HepG2 (cell line): ENCODE data around the gene TERC. TPM values are rescaled to one million over a fixed set of nuclear protein-coding genes. Genes with fewer than 3 reads are reported as not detected.
A peak's percentile ranks its signal among the peaks of the same experiment; 100 is the strongest.

Source experiments
- CENPT ChIP-seq: sonication (generic); formaldehyde crosslinking; IDR thresholded peaks from 2 replicates; pipeline ENCODE4 v1.8.0; 2022; ENCODE audit warnings: low read depth, mild to moderate bottlenecking, moderate library complexity, missing genetic modification reagents
- KMT2B ChIP-seq: IDR thresholded peaks from 2 replicates; pipeline ENCODE4 v1.6.1; 2016; ENCODE audit warnings: missing genetic modification reagents, missing compliant biosample characterization
- MAF1 ChIP-seq: sonication (generic); formaldehyde crosslinking; IDR thresholded peaks from 2 replicates; pipeline ENCODE4 v1.5.0; 2020; ENCODE audit warnings: missing genetic modification reagents, borderline replicate concordance
- NFYB ChIP-seq: sonication (generic); formaldehyde crosslinking; IDR thresholded peaks from 2 replicates; pipeline ENCODE4 v1.4.0; 2020; ENCODE audit warnings: missing genetic modification reagents
- PAWR ChIP-seq: sonication (generic); formaldehyde crosslinking; IDR thresholded peaks from 2 replicates; pipeline ENCODE4 v1.4.0; 2020; ENCODE audit warnings: missing genetic modification reagents, mild to moderate bottlenecking, borderline replicate concordance
- TFDP2 ChIP-seq: sonication (generic); formaldehyde crosslinking; IDR thresholded peaks from 2 replicates; pipeline ENCODE4 v1.4.0; 2020; ENCODE audit warnings: missing genetic modification reagents
- ZBTB21 ChIP-seq: sonication (generic); formaldehyde crosslinking; IDR thresholded peaks from 2 replicates; pipeline ENCODE4 v1.4.0; 2020; ENCODE audit warnings: missing genetic modification reagents
- ZFP36 ChIP-seq: fragments of 150-350 bp; IDR thresholded peaks from 2 replicates; pipeline ENCODE4 v1.6.1; 2018; ENCODE audit warnings: borderline replicate concordance, low read length, low read depth; ENCODE audit not compliant: partially characterized antibody
- ZNF10 ChIP-seq: sonication (generic); formaldehyde crosslinking; IDR thresholded peaks from 2 replicates; pipeline ENCODE4 v1.4.0; 2020; ENCODE audit warnings: mild to moderate bottlenecking, low read depth, missing genetic modification reagents, borderline replicate concordance
- ZNF768 ChIP-seq: sonication (generic); formaldehyde crosslinking; IDR thresholded peaks from 2 replicates; pipeline ENCODE4 v1.4.0; 2020; ENCODE audit warnings: missing genetic modification reagents
- polyA plus RNA-seq, 8 experiments: library from polyadenylated mRNA; depleted of rRNA in 3 of 8; stranded (reverse) in 7 of 8; unstranded in 1 of 8; fragments of >200 nt; fragmentation: Illumina TruSeq in 4 of 8; extraction: Trizol in 4 of 8; gene quantifications; 2 replicates each; pipeline versions ENCODE4 v1.2.1 to v1.2.3, GENCODE V29; 2011 to 2016; ENCODE audit warnings: low read depth in 4 of 8, missing spikeins in 1 of 8, mixed read lengths in 1 of 8; ENCODE audit not compliant: insufficient read depth in 1 of 8
- total RNA-seq, 5 experiments: library from RNA; depleted of rRNA; stranded (reverse); fragments of >200 nt; fragmentation: Illumina TruSeq; extraction: Trizol; gene quantifications; 2 replicates each; pipeline ENCODE4 v1.2.3, GENCODE V29; 2016; ENCODE audit warnings: low read depth in 1 of 5
- TF ChIP-seq, protein P1 (sequence below): sonication (generic); formaldehyde crosslinking; IDR thresholded peaks from 2 replicates; pipeline ENCODE4 v1.4.0; 2020; ENCODE audit warnings: mild to moderate bottlenecking, missing genetic modification reagents
- TF ChIP-seq, protein P2 (sequence below): sonication (generic); formaldehyde crosslinking; conservative IDR thresholded peaks from 2 replicates; pipeline ENCODE4 v1.8.0; 2022; ENCODE audit warnings: low read depth, missing genetic modification reagents
- TF ChIP-seq, protein P3 (sequence below): sonication (generic); formaldehyde crosslinking; IDR thresholded peaks from 2 replicates; pipeline ENCODE4 v1.8.0; 2022; ENCODE audit warnings: mild to moderate bottlenecking, missing genetic modification reagents
- TF ChIP-seq, protein P4 (sequence below): sonication (generic); formaldehyde crosslinking; IDR thresholded peaks from 2 replicates; pipeline ENCODE4 v1.9.0; 2021; ENCODE audit warnings: missing genetic modification reagents, borderline replicate concordance

TERC gene
- total and polyA plus RNA-seq, 2 of the 13 experiments (the other 11 are each of a cell fraction or from before 2014, with no cell fraction given) = 1.3 to 74.6 TPM

GRCh38 chr3:169772897-169773816 lies 8.3 kb upstream of the TERC start, which contains the start of gene MYNN (continued):
- TF ChIP-seq, protein P1, sequence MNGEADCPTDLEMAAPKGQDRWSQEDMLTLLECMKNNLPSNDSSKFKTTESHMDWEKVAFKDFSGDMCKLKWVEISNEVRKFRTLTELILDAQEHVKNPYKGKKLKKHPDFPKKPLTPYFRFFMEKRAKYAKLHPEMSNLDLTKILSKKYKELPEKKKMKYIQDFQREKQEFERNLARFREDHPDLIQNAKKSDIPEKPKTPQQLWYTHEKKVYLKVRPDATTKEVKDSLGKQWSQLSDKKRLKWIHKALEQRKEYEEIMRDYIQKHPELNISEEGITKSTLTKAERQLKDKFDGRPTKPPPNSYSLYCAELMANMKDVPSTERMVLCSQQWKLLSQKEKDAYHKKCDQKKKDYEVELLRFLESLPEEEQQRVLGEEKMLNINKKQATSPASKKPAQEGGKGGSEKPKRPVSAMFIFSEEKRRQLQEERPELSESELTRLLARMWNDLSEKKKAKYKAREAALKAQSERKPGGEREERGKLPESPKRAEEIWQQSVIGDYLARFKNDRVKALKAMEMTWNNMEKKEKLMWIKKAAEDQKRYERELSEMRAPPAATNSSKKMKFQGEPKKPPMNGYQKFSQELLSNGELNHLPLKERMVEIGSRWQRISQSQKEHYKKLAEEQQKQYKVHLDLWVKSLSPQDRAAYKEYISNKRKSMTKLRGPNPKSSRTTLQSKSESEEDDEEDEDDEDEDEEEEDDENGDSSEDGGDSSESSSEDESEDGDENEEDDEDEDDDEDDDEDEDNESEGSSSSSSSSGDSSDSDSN (CRISPR knock-in tag) = peak; percentile 86
- TF ChIP-seq CENPT (CRISPR knock-in tag) (peak; percentile 73; the same call in 1 of the 2 replicates), ZBTB21 (peak; percentile 94), MAF1 (peak; percentile 60; the same call in 1 of the 2 replicates), PAWR (CRISPR knock-in tag) (no peak), ZNF768 (CRISPR knock-in tag) (peak; percentile 44; the same call in 1 of the 2 replicates), ZNF10 (no peak), NFYB (CRISPR knock-in tag) (peak; percentile 24; the same call in 1 of the 2 replicates), KMT2B (peak; percentile 89), TFDP2 (CRISPR knock-in tag) (peak; percentile 74), ZFP36 (no peak)
- TF ChIP-seq, protein P2, sequence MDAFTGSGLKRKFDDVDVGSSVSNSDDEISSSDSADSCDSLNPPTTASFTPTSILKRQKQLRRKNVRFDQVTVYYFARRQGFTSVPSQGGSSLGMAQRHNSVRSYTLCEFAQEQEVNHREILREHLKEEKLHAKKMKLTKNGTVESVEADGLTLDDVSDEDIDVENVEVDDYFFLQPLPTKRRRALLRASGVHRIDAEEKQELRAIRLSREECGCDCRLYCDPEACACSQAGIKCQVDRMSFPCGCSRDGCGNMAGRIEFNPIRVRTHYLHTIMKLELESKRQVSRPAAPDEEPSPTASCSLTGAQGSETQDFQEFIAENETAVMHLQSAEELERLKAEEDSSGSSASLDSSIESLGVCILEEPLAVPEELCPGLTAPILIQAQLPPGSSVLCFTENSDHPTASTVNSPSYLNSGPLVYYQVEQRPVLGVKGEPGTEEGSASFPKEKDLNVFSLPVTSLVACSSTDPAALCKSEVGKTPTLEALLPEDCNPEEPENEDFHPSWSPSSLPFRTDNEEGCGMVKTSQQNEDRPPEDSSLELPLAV (CRISPR knock-in tag) = no peak
- TF ChIP-seq, protein P3, sequence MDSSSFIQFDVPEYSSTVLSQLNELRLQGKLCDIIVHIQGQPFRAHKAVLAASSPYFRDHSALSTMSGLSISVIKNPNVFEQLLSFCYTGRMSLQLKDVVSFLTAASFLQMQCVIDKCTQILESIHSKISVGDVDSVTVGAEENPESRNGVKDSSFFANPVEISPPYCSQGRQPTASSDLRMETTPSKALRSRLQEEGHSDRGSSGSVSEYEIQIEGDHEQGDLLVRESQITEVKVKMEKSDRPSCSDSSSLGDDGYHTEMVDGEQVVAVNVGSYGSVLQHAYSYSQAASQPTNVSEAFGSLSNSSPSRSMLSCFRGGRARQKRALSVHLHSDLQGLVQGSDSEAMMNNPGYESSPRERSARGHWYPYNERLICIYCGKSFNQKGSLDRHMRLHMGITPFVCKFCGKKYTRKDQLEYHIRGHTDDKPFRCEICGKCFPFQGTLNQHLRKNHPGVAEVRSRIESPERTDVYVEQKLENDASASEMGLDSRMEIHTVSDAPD = no peak; the same call in 1 of the 2 replicates
- TF ChIP-seq, protein P4, sequence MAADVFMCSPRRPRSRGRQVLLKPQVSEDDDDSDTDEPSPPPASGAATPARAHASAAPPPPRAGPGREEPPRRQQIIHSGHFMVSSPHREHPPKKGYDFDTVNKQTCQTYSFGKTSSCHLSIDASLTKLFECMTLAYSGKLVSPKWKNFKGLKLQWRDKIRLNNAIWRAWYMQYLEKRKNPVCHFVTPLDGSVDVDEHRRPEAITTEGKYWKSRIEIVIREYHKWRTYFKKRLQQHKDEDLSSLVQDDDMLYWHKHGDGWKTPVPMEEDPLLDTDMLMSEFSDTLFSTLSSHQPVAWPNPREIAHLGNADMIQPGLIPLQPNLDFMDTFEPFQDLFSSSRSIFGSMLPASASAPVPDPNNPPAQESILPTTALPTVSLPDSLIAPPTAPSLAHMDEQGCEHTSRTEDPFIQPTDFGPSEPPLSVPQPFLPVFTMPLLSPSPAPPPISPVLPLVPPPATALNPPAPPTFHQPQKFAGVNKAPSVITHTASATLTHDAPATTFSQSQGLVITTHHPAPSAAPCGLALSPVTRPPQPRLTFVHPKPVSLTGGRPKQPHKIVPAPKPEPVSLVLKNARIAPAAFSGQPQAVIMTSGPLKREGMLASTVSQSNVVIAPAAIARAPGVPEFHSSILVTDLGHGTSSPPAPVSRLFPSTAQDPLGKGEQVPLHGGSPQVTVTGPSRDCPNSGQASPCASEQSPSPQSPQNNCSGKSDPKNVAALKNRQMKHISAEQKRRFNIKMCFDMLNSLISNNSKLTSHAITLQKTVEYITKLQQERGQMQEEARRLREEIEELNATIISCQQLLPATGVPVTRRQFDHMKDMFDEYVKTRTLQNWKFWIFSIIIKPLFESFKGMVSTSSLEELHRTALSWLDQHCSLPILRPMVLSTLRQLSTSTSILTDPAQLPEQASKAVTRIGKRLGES = peak; percentile 73; the same call in 1 of the 2 replicates
